GM18499 (cell line): ENCODE results near the gene GUCY2C.
"Not testable (repeated sequence)": the region's sequence is repeated elsewhere in the genome, so short reads cannot be mapped to it uniquely, and the experiment has no call there.

ENCODE experiments used
- ATAC-seq: cut with Tn5 transposase; IDR thresholded peaks from one replicate; pipeline ENCODE4 v1.9.1; 2021; ENCODE audit warnings: moderate number of reproducible peaks; ENCODE audit not compliant: insufficient read depth, unreplicated experiment

The GUCY2C gene

DNA sequence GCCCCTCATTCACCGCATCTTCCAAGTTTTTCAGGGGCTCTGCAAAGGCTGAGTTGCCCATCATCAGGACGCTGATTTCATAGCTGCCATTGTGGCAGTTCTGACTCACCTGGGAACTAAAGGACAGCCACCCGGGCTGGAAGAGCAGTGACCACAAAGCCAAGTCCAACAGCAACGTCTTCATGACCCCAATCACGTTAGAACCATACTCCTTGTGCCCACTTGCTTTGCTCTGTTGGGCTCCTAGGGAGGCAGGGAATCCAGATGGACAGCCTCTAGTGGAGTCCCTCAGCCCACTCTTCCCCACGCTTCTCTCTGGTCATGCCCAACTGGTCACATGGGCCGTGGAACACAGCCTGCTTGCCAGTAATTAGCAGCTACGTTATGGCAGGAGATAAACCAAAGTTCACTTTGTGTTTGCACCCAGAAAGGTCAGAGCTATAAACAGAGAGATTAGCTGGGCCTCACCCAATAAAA, at the start of gene GUCY2C:
TSS of gene GUCY2C (minus strand) at position 335 of the 477 bp plus-strand sequence. CDS start at position 184, 151 bp downstream.
- no peak for ATAC-seq

DNA sequence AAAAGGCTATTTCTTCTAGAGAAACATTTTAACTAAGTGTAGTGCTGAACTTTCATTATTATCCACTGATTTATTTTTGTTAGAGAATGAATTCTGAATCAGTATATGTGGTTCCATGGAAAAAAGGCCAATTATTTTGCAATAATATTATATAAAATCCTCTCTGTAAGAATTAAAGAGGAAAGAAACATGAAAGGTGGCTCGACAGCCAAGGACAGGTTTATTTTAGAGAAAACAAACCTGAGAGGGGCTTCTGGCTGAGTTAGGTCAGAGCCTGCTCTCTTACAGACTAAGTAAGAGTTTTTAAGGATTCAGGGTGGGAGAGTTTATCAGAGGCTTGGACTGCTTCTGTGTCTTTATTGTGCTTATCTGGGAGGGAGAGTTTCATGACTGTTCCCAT, 46.7 kb upstream of the GUCY2C start:
- ATAC-seq, result no peak

DNA sequence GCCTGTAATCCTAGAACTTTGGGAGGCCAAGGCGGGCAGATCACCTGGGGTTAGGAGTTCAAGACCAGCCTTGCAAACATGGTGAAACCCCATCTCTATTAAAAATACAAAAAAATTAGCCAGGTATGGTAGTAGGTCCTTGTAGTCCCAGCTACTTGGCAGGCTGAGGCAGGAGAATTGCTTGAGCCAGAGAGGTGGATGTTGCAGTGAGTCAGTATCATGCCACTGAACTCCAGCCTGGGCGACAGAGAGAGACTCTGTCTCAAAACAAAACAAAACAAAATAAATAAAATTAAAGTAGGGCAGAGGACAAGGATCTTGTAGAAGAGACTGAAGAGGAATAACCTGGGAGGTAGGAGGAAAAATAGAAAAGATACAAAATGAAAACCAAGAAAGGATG, 45.5 kb upstream of the GUCY2C start:
- no peak for ATAC-seq

DNA sequence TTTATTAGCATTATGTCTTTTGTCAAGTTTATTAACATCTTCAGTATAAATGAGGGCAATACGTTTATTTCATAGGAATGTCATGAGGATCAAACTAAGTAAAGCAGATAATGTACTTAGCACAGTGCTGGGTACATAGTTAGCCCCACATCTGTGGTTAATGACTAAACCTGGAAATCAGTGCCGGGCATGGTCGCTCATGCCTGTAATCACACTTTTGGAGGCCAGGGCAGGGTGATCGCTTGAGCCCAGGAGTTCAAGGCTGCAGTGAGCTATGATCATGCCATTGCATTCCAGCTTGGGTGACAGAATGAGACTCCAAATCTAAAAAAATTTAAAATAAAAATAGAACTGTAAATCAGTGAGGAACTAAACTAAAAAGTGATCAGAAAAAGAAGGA, 44.8 kb upstream of the GUCY2C start:
- no peak for ATAC-seq

DNA sequence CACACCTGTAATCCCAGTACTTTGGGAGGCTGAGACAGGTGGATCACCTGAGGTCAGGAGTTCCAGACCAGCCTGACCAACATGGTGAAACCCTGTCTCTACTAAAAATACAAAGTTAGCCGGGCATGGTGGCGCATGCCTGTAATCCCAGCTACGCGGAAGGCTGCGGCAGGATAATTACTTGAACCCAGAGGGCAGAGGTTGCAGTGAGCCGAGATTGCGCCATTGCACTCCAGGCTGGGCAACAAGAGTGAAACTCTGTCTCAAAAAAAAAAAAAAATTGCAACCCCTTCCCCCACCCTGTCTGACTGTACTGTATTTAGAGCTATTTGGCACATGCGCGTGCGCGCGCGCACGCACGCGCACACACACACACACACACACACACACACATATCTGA, 40.0 kb upstream of the GUCY2C start:
- not testable (repeated sequence) for ATAC-seq

DNA sequence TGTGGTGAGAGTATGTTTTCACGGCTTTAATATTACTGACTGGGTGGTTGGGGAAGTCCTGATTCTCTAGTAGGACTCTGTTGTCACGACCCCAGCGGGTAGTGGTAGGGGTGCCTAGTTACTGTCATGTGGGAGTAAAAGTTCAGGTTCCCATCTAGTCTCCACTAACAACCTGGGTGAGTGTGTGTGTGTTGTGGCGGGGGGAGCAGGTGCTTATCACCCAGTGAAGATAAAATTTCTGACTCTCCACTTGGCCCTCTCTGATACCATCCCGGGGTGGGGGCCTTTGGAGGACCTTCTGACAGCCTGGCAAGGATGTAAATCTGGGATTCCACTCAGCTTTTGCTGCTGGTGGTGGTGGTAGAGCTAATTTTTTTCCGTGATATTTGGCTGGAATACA, 35.4 kb upstream of the GUCY2C start:
- ATAC-seq, result no peak

DNA sequence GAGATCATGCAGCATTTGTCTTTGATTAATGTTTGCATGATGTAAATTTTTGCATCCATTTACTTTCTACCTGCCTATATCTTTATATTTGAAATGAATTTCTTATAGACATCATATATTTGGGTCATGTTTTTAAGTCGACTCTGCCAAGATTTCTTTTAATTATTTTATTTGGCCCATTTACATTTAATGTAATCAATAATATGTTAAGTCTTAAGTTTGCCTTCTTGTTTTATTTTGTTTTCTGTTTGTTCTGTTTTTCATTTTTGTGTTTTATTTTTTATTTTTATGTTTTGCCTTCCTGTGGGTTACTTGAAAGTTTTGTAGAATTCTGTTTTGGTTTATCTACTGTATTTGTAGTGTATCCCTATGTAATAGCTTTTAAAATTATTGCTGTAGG, 33.2 kb upstream of the GUCY2C start:
- ATAC-seq, result no peak

DNA sequence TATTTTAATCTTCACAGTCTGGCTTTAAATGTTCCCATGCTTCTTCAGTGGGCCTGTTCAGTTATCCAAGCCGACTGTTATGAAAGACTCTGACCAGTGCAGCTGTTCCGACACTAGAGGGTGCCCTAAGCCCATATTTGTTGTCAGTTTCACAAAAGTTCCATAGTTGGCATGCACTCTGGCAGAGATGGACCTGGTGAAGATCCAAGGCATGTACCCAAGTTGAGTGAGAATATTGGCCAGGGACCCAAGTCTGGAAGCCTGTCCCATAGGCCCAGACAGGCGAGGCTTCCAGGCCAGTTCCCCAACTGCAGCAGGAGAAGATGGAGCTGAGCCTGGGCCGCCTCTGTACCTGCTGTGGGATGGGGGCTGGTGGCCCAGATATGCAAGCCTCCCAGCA, 27.4 kb upstream of the GUCY2C start:
- no peak for ATAC-seq

DNA sequence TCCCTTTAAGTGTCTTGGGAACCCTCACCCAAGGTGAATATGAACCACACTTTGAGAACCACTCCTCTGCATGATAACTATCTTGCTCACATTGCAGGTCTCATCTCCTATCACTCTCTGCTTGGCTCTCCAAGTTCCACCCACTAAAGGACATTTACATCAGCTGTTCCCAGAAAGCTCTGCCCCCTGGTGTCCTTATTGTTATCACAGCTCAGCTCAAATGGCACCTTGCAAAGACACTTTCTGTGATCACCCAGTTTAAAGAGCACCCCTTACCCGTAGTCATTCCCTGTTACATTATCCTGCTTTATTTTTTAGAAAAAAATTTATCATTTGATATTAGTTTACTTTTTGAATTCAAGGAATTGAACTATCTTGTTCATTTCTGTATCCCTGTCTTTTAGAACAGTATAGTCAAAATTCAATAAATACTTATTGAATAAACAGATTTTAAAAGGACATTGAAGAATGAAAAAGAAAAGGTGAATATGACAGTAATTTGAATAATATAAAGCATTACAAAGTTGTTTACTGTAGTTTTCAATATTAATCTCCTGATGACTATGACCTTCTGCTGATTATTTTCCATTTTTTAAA, 20.5 kb upstream of the GUCY2C start:
- no peak for ATAC-seq

DNA sequence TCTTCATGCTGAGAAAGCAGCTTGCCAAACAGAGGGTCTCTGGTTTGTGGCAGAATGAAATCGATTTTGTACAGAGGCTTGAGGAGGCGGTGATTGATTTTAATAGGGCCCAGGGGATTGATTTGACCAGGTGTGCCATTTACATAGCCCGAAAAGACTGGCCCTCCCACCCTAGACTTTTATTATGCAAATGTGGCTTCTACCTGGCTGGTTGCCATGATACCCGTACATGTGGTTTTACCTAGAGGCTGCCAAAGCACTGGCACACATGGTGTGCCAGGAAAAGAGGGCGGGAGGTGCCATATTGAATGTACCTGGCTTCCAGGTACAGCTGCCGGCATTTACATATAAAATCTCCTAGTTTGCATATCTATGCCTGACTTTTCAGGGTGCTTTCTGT, 18.0 kb upstream of the GUCY2C start:
- ATAC-seq, result no peak

DNA sequence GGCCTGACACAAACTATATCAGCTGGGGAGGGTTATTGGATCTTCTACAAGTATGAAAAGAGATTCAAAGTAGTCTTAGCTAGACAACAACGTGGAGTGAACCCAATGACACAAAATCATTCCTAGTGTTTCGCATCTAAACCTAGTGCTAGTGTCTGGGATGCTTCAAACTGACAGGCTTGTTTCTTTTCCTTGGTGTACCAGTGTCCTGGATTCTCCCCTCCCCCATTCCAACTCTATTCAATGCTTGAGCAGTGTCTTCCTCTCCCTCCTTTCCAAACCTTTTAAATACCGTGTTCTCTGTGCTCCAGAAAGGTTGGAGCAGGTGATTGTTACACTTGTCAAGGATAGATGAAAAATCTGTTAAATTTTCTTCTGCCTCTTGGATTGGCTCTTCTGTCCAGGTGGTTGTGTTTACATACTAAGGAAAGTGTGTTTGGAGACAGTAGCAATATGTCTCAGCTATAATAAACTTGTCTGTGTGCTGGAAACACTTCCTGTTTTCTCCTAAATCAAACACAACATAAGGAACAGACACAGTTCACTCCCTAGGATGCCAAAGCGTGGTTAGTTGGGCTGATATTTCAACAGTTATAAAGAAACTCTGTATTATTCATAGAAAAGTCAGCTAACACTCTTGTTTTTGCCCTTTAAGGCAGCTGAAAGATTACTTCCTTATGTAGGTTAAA, 14.4 kb upstream of the GUCY2C start:
- no peak for ATAC-seq

DNA sequence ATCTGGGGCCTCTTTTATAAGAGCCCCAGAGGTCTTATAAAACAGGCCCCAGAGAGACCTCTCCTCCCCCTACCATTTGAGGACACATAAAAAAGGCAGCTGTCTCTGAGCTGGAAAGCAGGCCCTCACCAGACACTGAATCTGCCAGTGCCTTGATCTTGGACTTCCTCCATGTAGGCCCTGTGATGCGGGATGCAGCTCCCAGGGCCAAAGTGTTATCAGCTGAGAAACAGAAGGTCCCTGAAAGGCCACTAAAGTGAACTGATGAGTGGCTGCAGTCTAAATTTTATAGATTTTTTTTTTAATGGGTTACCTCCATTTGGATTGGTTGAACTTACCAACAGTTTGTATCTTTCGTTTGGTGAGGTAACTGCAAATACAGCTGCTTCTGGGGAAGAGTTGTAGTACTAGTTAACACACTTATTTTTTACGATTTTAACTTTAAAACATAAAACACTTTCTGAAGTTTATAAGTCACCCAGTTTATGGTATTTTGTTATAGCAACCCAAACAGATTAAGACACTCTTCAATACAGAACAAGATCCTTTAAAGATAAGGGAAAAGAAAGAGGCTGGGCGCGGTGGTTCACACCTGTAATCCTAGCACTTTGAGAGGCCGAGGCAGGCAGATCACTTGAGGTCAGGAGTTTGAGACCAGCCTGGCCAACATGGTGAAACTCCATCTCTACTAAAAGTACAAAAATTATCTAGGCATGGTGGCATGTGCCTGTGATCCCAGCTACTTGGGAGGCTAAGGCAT, 5.6 kb upstream of the GUCY2C start:
- ATAC-seq, result no peak

DNA sequence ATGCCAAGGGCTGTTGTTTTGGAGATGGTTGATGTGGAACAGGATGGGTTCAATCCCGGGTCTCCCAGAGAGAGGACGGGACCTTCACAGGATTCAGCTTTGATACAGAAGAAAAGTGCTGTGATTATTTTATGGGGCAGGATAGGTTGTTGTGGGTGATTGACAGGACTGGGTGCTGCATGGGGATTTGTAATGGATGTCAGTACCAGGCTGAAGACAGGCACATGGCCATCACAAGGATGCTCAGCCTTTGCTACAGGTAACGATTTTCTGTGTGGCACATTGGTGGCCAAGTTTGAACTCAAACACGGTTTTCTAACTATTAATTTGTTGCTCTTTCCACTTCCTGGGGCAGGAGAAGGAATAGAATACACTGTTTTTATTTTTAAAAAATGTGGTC, 4.5 kb upstream of the GUCY2C start:
- no peak for ATAC-seq

DNA sequence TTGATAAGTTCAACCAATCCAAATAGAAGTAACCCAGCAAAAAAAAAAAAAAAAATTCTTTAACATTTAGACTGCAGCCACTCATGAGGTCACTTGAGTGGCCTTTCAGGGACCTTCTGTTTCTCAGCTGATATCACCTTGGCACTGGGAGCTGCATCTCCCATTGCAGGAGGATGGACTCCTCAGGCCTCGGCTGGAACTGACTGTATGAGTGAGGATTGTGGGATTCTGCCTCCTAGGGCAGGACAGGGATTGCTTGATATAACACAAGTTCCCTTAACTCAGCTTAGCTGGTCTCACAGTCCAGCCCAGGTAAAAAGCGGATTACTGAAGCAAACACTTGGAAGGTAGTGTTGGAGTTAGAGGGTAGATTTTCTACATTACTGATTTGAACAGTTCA, 3.5 kb upstream of the GUCY2C start:
- ATAC-seq, result no peak

DNA sequence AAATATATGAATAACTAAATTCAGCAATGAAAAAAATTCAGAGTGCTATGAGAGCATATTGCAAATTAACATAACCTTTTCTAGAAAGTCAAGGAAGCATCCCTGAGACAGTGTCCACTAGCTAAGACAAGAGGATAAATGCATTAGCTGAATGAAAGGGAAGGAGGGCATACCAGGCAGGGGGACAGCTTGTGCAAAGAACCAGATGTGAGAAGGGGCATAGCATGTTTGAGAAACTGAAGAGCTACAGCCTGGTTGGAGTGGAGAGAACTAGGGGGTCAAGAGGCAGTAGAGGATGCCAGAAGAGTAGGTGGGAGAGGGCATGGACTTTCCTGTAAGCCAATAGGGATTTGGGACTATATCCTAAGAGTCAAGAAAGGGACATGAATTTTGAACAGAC, 2.2 kb upstream of the GUCY2C start:
- ATAC-seq, result no peak

DNA sequence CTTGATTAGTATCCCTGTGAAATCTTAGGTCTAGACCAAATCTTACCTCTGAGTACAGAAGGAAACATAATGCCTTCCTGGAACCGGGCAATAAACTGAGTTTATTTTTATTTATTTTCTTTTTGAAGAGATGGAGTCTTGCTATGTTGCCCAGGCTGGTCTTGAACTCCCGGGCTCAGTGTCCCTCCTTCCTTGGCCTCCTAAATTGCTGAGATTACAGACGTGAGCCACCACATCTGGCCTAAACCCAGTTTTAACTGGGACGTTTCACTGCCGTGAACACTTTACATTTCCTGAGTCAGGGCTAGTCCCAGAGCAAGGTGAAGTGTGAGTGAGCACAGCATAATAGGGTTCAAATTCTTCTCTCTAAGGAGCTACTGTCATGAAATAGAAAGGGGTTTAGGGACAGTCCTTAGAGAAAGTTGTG, 671 bp downstream of the GUCY2C start:
- no peak for ATAC-seq

DNA sequence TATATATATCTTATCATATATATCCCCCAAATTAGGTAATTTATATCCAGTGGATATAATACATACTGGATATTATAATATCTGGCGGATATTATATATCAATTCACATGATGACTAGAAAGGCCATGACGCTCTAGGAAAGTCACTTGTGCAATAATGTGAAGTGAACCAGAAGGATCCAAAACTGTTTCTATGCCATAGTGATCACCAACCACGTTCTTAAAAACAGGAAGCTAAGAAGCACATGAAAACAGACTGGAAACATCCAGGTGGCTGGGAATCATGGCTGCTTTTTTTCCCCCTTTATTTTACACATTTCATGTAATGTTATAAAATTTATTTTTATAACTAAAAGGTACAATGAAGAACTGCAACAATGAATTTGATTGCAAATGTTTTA, 1.4 kb downstream of the GUCY2C start:
- no peak for ATAC-seq

DNA sequence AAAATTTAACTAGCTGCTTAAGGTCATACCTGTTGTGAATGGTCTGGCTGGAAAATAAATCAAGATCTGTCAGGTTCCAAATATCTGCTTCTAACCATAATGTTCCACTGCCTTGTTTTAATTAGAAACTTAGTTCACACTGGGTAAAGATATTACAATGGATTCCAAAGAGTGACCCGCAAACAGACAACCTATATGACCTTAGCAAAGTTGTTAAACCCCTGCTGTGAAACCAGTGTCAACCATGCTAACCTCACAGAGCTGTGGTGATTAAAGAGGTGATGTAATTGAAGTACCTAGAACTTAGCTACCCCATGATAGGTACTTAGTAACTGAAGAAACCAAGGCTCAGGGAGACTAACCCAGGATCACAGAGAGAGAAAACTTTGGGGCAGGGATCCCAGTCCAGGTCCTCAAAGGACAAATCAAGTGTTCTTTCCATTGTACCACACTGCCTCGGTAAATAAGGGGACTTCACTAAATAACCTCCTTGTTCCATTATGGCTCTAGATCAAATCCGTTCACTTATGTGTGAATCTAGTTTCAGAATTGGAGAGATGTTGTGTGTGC, 2.2 kb downstream of the GUCY2C start:
- ATAC-seq, result no peak

DNA sequence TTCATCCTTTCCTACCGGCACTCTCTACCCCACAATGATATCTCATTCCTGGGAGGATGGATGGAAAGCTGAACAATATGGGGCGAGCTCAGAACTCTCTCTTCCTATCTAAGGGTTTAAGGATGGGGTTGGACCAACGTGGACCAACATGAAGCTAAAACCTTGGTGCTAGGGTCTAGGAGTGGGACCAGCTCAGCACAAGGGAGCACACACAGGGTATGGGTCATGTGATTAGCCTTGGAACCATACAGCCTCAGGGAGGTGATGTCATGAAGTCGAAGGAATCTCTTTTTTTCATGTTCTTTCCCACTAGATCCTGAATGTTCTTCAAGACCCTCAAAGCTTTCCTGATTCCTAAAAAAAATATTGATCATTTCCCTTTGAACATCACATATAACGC, 3.3 kb downstream of the GUCY2C start:
- ATAC-seq, result no peak

DNA sequence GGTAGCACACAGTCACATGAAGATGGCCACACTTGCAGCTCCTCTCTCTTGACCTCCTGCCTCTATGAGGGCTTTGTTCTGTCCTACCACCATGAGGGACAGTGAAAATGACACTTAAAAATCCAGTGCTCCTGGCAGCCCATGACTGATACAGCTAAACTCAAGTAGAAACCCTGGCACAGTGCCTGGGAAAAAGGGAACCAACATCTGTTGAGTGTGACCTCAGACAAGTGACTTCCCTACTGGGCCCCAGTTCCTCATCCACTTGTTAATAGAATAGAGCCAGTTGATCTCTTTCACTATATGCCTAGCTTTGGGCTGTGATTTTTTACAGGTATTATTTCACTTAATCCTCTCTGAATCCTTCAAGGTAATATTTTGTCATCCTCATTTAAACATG, 4.8 kb downstream of the GUCY2C start:
- ATAC-seq, result no peak

DNA sequence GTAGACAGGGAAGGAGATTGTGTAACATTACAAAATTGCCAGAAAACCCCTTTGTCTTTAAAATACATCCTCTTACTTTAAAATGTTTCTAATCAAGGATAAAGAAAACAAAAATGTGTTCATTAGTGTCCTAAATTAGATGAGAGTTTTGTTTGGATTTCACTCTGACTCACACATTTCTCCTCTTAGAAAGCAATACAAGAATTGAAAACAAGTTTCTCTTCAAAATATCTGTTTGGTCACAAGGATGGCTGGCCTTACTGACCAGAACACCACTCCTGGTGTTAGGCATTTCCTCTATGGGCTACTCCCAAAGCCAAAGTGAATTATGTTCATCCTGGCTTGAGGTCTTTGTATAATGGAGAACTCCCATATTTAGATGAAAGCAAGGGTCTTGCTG, 6.4 kb downstream of the GUCY2C start:
- ATAC-seq, result no peak
